BLaER1 (cell line): ENCODE results near the gene DDX47.
"Not testable (repeated sequence)": the region's sequence is repeated elsewhere in the genome, so short reads cannot be mapped to it uniquely, and the experiment has no call there.

ENCODE experiments used
- H3K27ac ChIP-seq: shearing (Covaris generic); formaldehyde crosslinking; 2 replicates; pipeline ENCODE4 v1.8.1; 2022
- H3K27me3 ChIP-seq: shearing (Covaris generic); formaldehyde crosslinking; 2 replicates; pipeline ENCODE4 v1.8.1; 2022
- H3K36me3 ChIP-seq: shearing (Covaris generic); formaldehyde crosslinking; 2 replicates; pipeline ENCODE4 v1.8.1; 2022
- H3K4me1 ChIP-seq: shearing (Covaris generic); formaldehyde crosslinking; 2 replicates; pipeline ENCODE4 v1.8.1; 2022
- H3K4me2 ChIP-seq: shearing (Covaris generic); formaldehyde crosslinking; 2 replicates; pipeline ENCODE4 v1.8.1; 2022
- H3K4me3 ChIP-seq: shearing (Covaris generic); formaldehyde crosslinking; 2 replicates; pipeline ENCODE4 v1.8.1; 2022
- H3K9ac ChIP-seq: shearing (Covaris generic); formaldehyde crosslinking; 2 replicates; pipeline ENCODE4 v1.8.1; 2022
- H3K9me3 ChIP-seq: shearing (Covaris generic); formaldehyde crosslinking; 2 replicates; pipeline ENCODE4 v1.8.1; 2022
- H4K20me1 ChIP-seq: shearing (Covaris generic); formaldehyde crosslinking; 2 replicates; pipeline ENCODE4 v1.8.1; 2022
- Cebpa-rat ChIP-seq: shearing (Covaris generic); IDR thresholded peaks from 2 replicates; pipeline ENCODE4 v1.8.1; 2022

Gene DDX47

GRCh38 chr12:12868477-12869235 is 55.5 kb downstream of the DDX47 start:
- no peak for TF ChIP-seq Cebpa-rat
- Histone ChIP-seq H3K4me2 (no peak overlapping the region), H3K4me3 (no peak overlapping the region), H3K27ac (no peak overlapping the region), H3K4me1 (no peaks in the 10 kb centered on the region), H3K9me3 (peaks cover 4% of the 10 kb centered on the region; the same call in 1 of the 2 replicates), H3K36me3 (peaks cover 6% of the 10 kb centered on the region), H3K9ac (no peak overlapping the region), H3K27me3 (no peaks in the 10 kb centered on the region), H4K20me1 (no peaks in the 10 kb centered on the region)

DNA sequence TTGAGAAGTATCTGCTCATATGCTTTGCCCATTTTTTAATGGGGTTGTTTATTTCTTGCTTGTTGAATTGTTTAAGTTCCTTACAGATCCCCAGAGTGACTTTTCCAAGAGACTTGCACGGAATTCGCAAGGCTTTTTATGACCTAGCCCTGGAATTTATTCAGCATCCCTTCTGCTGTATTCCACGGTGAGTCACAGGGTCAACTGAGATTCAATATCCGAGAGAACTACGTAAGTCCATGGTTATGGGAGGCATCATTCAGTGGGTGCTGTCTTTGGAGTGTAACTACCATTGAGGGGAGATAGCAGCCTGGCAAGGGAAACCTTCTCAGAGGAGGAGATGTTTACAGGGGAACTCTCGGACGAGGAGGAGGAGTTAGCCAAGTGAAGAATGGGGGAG is 57.3 kb downstream of the DDX47 start:
- Histone ChIP-seq H3K4me1 (peaks cover 4% of the 10 kb centered on the region; the same call in 1 of the 2 replicates), H3K36me3 (no peaks in the 10 kb centered on the region; the same call in 1 of the 2 replicates)

DNA sequence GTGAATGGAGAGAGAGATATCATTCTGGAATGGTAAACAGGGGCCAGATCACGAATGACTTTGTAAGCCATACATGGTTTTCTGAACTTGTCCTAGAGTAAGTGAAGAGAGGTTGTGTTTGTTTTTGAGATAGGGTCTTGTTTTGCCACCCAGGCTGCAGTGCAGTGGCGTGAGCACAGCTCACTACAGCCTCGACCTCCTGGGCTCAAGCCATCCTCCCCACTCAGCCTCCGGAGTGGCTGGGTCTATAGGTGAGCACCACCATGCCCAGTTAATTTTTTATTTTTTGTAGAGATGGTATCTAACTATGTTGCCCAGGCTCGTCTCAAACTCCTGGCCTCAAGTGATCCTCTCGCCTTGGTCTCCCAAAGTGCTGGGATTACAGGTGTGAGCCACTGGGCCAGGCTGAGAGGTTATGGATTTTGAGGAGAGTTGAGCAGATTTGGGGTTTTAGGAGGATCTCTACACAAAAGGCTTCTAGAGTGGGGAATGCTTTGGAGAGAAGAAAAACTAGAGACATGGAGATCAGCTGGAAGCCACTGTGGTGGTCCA is 58.5 kb downstream of the DDX47 start:
- Histone ChIP-seq H3K36me3 (no peaks in the 10 kb centered on the region; the same call in 1 of the 2 replicates), H3K4me3 (no peak overlapping the region), H4K20me1 (no peaks in the 10 kb centered on the region), H3K27me3 (no peaks in the 10 kb centered on the region), H3K27ac (no peak overlapping the region), H3K4me2 (no peak overlapping the region), H3K9ac (no peak overlapping the region), H3K4me1 (peaks cover 4% of the 10 kb centered on the region; the same call in 1 of the 2 replicates), H3K9me3 (no peaks in the 10 kb centered on the region)
- TF ChIP-seq Cebpa-rat = no peak

More for the DNA sequence above, 57.3 kb downstream of the DDX47 start:
- H3K4me3 ChIP-seq = no peak overlapping the region
- no peaks in the 10 kb centered on the region for H4K20me1 ChIP-seq
- no peaks in the 10 kb centered on the region for H3K27me3 ChIP-seq
- H3K9me3 ChIP-seq = no peaks in the 10 kb centered on the region
- no peak overlapping the region for H3K9ac ChIP-seq
- TF ChIP-seq Cebpa-rat = no peak
- no peak overlapping the region for H3K27ac ChIP-seq
- no peak overlapping the region for H3K4me2 ChIP-seq

- no peaks in the 10 kb centered on the region; the same call in 1 of the 2 replicates for H3K36me3 ChIP-seq
- H3K4me1 ChIP-seq = peaks cover 4% of the 10 kb centered on the region; the same call in 1 of the 2 replicates
- no peaks in the 10 kb centered on the region for H3K9me3 ChIP-seq
- no peaks in the 10 kb centered on the region for H4K20me1 ChIP-seq
- TF ChIP-seq Cebpa-rat = no peak
- no peak overlapping the region for H3K27ac ChIP-seq
- H3K27me3 ChIP-seq = no peaks in the 10 kb centered on the region
- no peak overlapping the region for H3K4me3 ChIP-seq
- H3K9ac ChIP-seq = no peak overlapping the region
- no peak overlapping the region for H3K4me2 ChIP-seq
Observed at GRCh38 chr12:12872139-12872933, 59.2 kb downstream of the DDX47 start.

DNA sequence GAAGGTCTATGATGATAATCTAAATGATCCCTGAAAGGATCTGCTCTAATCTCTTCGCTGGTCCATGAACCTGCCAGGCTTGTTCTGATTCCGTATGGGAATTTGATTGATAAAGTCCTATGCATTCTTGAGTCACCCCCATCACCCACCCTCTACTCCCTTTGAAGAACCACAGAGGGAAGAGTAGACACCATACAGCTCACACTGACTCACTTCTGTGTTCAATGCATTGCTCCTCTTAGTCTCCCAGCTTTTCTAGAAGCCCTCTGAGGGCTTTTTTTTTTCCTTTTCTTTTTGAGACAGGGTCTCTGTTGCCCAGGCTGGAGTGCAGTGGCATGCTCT is 59.8 kb downstream of the DDX47 start:
- Histone ChIP-seq H3K9ac (no peak overlapping the region), H4K20me1 (no peaks in the 10 kb centered on the region), H3K4me3 (no peak overlapping the region), H3K9me3 (no peaks in the 10 kb centered on the region), H3K36me3 (no peaks in the 10 kb centered on the region; the same call in 1 of the 2 replicates), H3K27ac (no peak overlapping the region), H3K27me3 (no peaks in the 10 kb centered on the region), H3K4me2 (no peak overlapping the region), H3K4me1 (peaks cover 4% of the 10 kb centered on the region; the same call in 1 of the 2 replicates)
- TF ChIP-seq Cebpa-rat = no peak

DNA sequence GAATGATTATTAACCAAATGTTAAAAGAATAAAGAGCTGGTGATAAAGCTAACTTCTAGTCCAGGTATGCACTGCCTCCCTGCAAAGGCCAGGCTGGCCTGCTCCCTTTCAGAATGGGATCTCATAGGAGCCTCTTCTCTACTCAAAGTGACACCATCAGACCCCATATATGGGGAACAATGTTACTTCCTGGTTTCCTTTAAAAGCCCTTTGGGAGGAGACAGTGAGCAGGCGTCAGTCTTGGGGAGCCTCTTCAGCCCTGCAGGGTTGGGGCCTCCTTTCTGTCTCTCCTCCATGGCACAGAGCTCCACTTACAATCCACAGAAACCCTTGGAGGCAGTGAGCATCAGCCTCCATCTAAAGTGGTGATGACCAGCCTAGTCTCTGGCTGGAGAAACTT is 60.9 kb downstream of the DDX47 start:
- H3K27me3 ChIP-seq = no peaks in the 10 kb centered on the region
- peaks cover 4% of the 10 kb centered on the region; the same call in 1 of the 2 replicates for H3K4me1 ChIP-seq
- no peaks in the 10 kb centered on the region; the same call in 1 of the 2 replicates for H3K36me3 ChIP-seq
- no peak overlapping the region for H3K4me3 ChIP-seq
- H3K9ac ChIP-seq = no peak overlapping the region
- no peaks in the 10 kb centered on the region for H3K9me3 ChIP-seq
- no peak overlapping the region for H3K4me2 ChIP-seq
- no peaks in the 10 kb centered on the region for H4K20me1 ChIP-seq
- TF ChIP-seq Cebpa-rat = no peak
- no peak overlapping the region for H3K27ac ChIP-seq

DNA sequence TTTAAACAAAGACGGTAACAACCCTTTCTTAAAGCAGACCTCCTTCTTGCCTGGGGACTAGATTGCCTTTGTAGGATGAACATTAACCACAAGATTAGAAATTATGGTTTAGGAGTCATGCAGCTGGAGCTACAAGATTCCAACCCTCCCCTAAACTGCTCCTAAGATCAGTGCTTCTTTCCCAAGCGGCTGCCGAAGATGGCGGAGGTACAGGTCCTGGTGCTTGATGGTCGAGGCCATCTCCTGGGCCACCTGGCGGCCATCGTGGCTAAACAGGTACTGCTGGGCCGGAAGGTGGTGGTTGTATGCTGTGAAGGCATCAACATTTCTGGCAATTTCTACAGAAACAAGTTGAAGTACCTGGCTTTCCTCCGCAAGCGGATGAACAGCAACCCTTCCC is 62.2 kb downstream of the DDX47 start:
- not testable (repeated sequence) for H3K9me3 ChIP-seq, H3K4me2 ChIP-seq, H3K36me3 ChIP-seq, H3K27ac ChIP-seq, H3K4me3 ChIP-seq, H3K4me1 ChIP-seq, H4K20me1 ChIP-seq, H3K27me3 ChIP-seq, H3K9ac ChIP-seq

DNA sequence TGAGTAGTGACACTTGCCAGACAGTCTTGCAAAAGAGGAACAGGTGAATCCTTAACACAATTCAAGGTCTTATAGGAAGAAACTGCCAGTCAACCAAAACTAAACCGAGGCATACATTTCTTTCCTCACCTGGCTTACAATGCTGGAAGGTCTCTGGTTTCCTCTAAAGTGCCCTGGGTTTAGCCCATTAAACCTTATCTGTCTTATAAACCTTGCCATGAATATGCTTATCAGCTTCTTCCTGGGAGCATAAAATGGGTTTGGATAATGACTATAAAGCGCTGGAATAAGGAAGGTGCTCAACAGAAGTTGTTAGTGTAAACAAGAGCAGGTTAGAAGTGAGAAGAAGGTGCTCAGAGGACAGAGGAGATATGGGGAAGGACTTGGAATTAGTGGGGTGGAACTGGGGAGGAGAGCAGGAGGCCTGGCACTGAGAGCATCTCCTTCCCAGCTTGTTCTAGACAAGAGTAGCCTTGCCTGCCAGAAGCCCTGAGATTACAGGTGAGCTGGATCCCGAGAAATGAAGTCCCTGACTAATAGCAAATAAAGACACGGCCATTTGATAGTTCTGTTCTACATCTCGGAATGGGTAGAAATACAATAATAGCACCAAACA is 64.1 kb downstream of the DDX47 start:
- no peak overlapping the region for H3K9ac ChIP-seq
- H3K27me3 ChIP-seq = no peaks in the 10 kb centered on the region
- TF ChIP-seq Cebpa-rat = no peak
- H4K20me1 ChIP-seq = no peaks in the 10 kb centered on the region
- no peak overlapping the region for H3K4me2 ChIP-seq
- peaks cover 4% of the 10 kb centered on the region; the same call in 1 of the 2 replicates for H3K4me1 ChIP-seq
- H3K36me3 ChIP-seq = no peaks in the 10 kb centered on the region; the same call in 1 of the 2 replicates
- no peak overlapping the region for H3K4me3 ChIP-seq
- H3K9me3 ChIP-seq = no peaks in the 10 kb centered on the region
- no peak overlapping the region for H3K27ac ChIP-seq

DNA sequence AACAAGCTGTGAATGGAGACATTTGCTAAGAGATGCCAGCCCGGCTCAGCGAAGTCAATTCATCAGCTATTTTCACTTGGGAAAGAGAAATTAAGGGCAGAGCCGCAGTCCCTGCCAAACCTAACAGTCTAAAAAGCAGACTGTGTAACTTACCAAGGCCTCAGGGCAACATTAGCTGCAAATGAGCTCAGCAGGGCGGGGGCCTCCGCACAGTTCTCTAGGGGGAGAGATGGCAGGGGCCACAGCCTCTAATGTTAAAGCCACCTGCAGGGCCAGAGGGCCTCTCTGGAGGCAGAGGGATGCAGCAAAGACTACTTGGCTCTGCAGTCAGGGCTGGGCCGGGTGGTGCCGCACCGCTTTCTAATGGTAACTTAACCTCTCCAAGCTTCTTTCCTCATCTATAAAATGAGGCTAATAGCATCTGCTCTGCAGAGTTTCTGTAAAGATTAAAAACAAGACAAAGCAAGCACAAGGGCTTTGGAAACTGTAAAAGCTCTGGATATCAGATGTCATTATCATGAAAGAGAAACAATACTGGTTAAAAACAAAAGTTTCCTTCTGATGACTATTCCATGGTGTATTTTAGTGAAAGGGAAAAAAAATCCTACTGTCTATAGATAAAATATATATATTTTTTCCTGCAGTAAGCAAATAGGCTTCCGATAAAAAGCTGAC is 64.8 kb downstream of the DDX47 start:
- Histone ChIP-seq H3K9me3 (no peaks in the 10 kb centered on the region), H3K27ac (no peak overlapping the region), H3K36me3 (no peaks in the 10 kb centered on the region; the same call in 1 of the 2 replicates), H3K4me3 (no peak overlapping the region), H3K4me1 (peaks cover 5% of the 10 kb centered on the region; the same call in 1 of the 2 replicates), H3K4me2 (no peak overlapping the region), H3K9ac (no peak overlapping the region), H4K20me1 (no peaks in the 10 kb centered on the region), H3K27me3 (no peaks in the 10 kb centered on the region)
- TF ChIP-seq Cebpa-rat = no peak
